Sigmoid colon (tissue), 7 donors: ENCODE data around the gene NEMP2. TPM values are rescaled to one million over a fixed set of nuclear protein-coding genes. Genes with fewer than 3 reads are reported as not detected.

Source experiments
- DNase-seq: peaks from one replicate; pipeline ENCODE4 v3.0.0-alpha.2; 2019
- H3K27ac ChIP-seq, 4 donors: fragments of 200-600 bp; sonication (generic); one replicate each; pipeline ENCODE4 v1.5.1; 2016 to 2019; ENCODE audit warnings: mild to moderate bottlenecking in 1 of 4
- H3K27me3 ChIP-seq, 3 donors: fragments of 200-600 bp; sonication (generic); one replicate each; pipeline ENCODE4 v1.5.1; 2019; ENCODE audit warnings: mild to moderate bottlenecking in 1 of 3
- H3K36me3 ChIP-seq, 4 donors: fragments of 200-600 bp; sonication (generic); one replicate each; pipeline ENCODE4 v1.5.1; 2016 to 2019
- H3K4me1 ChIP-seq, 4 donors: fragments of 200-600 bp; sonication (generic); one replicate each; pipeline ENCODE4 v1.5.1; 2017 to 2019
- H3K4me3 ChIP-seq, 4 donors: fragments of 200-600 bp; sonication (generic); one replicate each; pipeline ENCODE4 v1.5.1; 2017 to 2019; ENCODE audit warnings: mild to moderate bottlenecking in 2 of 4, moderate library complexity in 1 of 4
- H3K9me3 ChIP-seq, 4 donors: fragments of 200-600 bp in 3 of 4; sonication (generic) in 3 of 4; one replicate each; pipeline versions ENCODE4 v1.5.1 to v1.6.1; 2013 to 2019
- EP300 ChIP-seq, 4 donors: sonication (generic); formaldehyde crosslinking; IDR thresholded peaks; one replicate each; pipeline ENCODE4 v1.6.1; 2017; ENCODE audit warnings: antibody characterized with exemption in 4 of 4
- POLR2A ChIP-seq, 2 donors: fragments of 450-650 bp; IDR thresholded peaks; one replicate each; pipeline ENCODE4 v1.6.1; 2016; ENCODE audit warnings: antibody characterized with exemption in 2 of 2, mild to moderate bottlenecking in 2 of 2, moderate library complexity in 2 of 2
- POLR2AphosphoS5 ChIP-seq, 4 donors: sonication (generic); formaldehyde crosslinking; IDR thresholded peaks; one replicate each; pipeline ENCODE4 v1.6.1; 2017; ENCODE audit warnings: antibody characterized with exemption in 4 of 4
- WGBS, 2 donors: extraction: QIAGEN DNeasy Blood & Tissue Kit; methylation state at CpG; one replicate each; pipeline ENCODE4 v1.1.7; 2013; 5-methylcytosine and 5-hydroxymethylcytosine counted together
- intact Hi-C: fragments of 100-400 bp; cut with DNase I; formaldehyde crosslinking; loops from one replicate; pipeline ENCODE4 v1.15.1; 2023
- polyA plus RNA-seq, 3 donors: library from polyadenylated mRNA; stranded (reverse); fragments of 200-250 nt; gene quantifications; one replicate each; pipeline ENCODE4 v1.2.3, GENCODE V29; 2013
- total RNA-seq, 4 donors: library from RNA; depleted of rRNA; stranded (reverse); fragments of >200 nt; gene quantifications; one replicate each; pipeline ENCODE4 v1.1.0, GENCODE V29; 2016
- TF ChIP-seq, protein P1 (sequence below), 4 experiments: fragments of 450-650 bp in 3 of 4; fragments of 200-600 bp in 1 of 4; IDR thresholded peaks; one replicate each; pipeline ENCODE4 v1.5.1; 2016 to 2019; ENCODE audit warnings: antibody characterized with exemption in 4 of 4, mild to moderate bottlenecking in 3 of 4, moderate library complexity in 2 of 4
- donor health status: healthy with polysubstance abuse.
- donor health status: Bipolar disorder and iron deficiency.
- donor health status: healthy.

Gene NEMP2
- total and polyA plus RNA-seq, 7 donors, result 0.23 to 6.8 (median 3.1) TPM

DNA sequence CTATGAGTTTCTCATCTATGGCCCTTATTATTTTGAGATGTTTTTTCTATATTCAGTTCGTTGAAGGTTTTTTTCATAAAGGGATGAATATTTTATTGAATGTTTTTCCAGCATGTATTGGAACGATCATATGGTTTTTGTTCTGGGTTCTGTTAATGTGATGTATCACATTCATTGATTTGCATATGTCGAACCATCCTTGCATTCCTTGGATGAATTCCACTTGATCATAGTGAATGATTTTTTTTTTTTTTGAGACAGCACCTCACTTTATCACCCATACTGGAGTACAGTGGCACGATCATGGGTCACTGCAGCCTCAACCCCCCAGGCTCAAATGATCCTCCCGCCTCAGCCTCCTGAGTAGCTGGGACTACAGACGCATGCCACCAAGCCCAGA lies 5.5 kb upstream of the NEMP2 start:
- no peaks in the 10 kb centered on the region for H3K27me3 ChIP-seq
- DNase-seq, result no peak
- no peak overlapping the region for H3K27ac ChIP-seq
- peaks cover 2 to 21% (median 7%) of the 10 kb centered on the region in 4 donors for H3K9me3 ChIP-seq
- TF ChIP-seq POLR2A (IDR thresholded peaks at IDR 0.05), result no peak
- TF ChIP-seq POLR2AphosphoS5 (IDR thresholded peaks at IDR 0.05), result no peak
- no peak for TF ChIP-seq EP300 (IDR thresholded peaks at IDR 0.05)
- TF ChIP-seq, protein P1, sequence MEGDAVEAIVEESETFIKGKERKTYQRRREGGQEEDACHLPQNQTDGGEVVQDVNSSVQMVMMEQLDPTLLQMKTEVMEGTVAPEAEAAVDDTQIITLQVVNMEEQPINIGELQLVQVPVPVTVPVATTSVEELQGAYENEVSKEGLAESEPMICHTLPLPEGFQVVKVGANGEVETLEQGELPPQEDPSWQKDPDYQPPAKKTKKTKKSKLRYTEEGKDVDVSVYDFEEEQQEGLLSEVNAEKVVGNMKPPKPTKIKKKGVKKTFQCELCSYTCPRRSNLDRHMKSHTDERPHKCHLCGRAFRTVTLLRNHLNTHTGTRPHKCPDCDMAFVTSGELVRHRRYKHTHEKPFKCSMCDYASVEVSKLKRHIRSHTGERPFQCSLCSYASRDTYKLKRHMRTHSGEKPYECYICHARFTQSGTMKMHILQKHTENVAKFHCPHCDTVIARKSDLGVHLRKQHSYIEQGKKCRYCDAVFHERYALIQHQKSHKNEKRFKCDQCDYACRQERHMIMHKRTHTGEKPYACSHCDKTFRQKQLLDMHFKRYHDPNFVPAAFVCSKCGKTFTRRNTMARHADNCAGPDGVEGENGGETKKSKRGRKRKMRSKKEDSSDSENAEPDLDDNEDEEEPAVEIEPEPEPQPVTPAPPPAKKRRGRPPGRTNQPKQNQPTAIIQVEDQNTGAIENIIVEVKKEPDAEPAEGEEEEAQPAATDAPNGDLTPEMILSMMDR (IDR thresholded peaks at IDR 0.05), result no peak
- peaks cover 0 to 11% (median 5%) of the 10 kb centered on the region in 4 donors for H3K4me1 ChIP-seq
- WGBS, 2 donors, result 96 to 98% methylated on average over 6 of the region's 6 CpGs
- no peaks in the 10 kb centered on the region for H3K36me3 ChIP-seq
- H3K4me3 ChIP-seq, result no peak overlapping the region
- intact Hi-C loops, result no loop called here

DNA sequence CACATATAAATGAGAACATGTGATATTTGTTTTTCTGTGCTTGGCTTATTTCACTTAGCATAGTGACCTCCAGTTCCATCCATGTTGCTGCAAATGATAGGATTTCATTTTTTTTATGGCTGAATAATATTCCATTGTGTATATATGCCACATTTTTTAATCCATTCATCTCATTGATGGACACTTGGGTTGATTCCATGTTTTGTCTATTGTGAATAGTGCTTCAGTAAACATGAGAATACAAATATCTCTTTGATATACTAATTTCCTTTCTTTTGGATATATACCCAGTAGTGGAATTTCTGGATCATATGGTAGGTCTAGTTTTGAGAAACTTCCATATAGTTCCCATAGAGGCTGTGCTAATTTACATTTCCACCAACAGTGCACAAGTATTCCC lies 3.7 kb upstream of the NEMP2 start:
- Histone ChIP-seq H3K36me3 (no peaks in the 10 kb centered on the region), H3K27ac (no peak overlapping the region), H3K27me3 (no peaks in the 10 kb centered on the region), H3K4me1 (peaks cover 0 to 17% (median 9%) of the 10 kb centered on the region in 4 donors), H3K9me3 (peaks cover 2 to 21% (median 7%) of the 10 kb centered on the region in 4 donors), H3K4me3 (no peak overlapping the region)
- no peak for DNase-seq
- intact Hi-C loops, result loop anchor here (10.0 kb wide), 1 partner anchor 217 kb away; no protein-coding TSS in a partner anchor
- TF ChIP-seq POLR2AphosphoS5 (IDR thresholded peaks at IDR 0.05), result no peak

DNA sequence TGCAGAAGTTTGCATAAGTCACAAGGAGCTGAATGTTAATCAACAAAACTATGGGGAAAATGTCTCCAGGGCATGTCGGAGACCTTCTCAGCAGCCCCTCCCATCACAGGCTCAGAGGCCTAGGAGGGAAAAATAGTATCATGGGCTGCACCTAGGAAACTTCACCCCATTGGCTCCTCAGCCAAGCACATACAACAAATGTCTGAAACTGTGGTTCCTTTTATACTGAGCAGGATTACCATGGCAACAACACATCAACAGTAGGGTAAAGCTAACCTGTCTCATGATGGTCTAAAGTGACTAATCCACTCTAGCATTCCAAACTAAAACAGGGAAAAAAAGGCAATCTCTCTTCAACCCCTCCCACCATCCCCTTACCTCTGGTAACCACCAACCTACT lies 3.2 kb upstream of the NEMP2 start:
- H3K4me1 ChIP-seq, result peaks cover 0 to 21% (median 9%) of the 10 kb centered on the region in 4 donors
- no peak overlapping the region for H3K4me3 ChIP-seq
- H3K9me3 ChIP-seq, result peaks cover 2 to 21% (median 7%) of the 10 kb centered on the region in 4 donors
- 87 to 92% methylated on average over 1 of the region's 1 CpG for WGBS, 2 donors
- TF ChIP-seq POLR2AphosphoS5 (IDR thresholded peaks at IDR 0.05) (no peak), POLR2A (IDR thresholded peaks at IDR 0.05) (no peak), EP300 (IDR thresholded peaks at IDR 0.05) (no peak)
- TF ChIP-seq, protein P1 (IDR thresholded peaks at IDR 0.05), result no peak
- intact Hi-C loops, result loop anchor here (10.0 kb wide), 1 partner anchor 217 kb away; no protein-coding TSS in a partner anchor
- no peak for DNase-seq
- H3K36me3 ChIP-seq, result no peaks in the 10 kb centered on the region
- no peaks in the 10 kb centered on the region for H3K27me3 ChIP-seq
- H3K27ac ChIP-seq, result no peak overlapping the region

DNA sequence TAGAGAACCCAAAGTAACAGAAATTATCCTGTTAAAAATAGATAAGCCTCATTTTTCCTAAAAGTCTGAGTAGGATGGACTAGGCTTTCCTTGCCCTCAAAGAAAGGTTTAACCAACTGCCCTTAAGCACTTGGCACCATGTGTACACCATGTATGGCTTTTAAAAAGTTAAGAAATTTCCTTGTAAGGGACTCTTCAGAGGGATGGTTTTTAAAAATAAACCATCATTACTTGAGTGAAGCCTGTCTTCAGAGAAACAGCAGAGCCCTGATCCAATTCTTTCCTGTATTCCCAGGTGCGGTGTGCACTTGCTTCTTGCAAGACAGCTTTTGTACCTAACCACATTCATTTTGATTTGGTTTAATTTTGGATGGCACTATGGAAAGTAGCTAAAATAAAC lies 1.1 kb upstream of the NEMP2 start:
- no peak for DNase-seq
- intact Hi-C loops, result loop anchor here (2.0 to 10.0 kb wide), 2 partner anchors 113 to 219 kb away; partner anchors contain the start of gene NAB1
- H3K9me3 ChIP-seq, result peaks cover 2 to 15% (median 7%) of the 10 kb centered on the region in 4 donors
- TF ChIP-seq POLR2A (IDR thresholded peaks at IDR 0.05), result no peak
- no peak for TF ChIP-seq EP300 (IDR thresholded peaks at IDR 0.05)
- TF ChIP-seq, protein P1 (IDR thresholded peaks at IDR 0.05), result no peak
- TF ChIP-seq POLR2AphosphoS5 (IDR thresholded peaks at IDR 0.05), result no peak
- WGBS, 2 donors, result 19 to 50% methylated on average over 1 of the region's 1 CpG
- no peaks in the 10 kb centered on the region for H3K36me3 ChIP-seq
- peak overlapping the region; percentile 94 to 97 (median 96) for H3K27ac ChIP-seq
- peak overlapping the region in 3 of 4 donors; percentile 75 to 81 (median 77) for H3K4me3 ChIP-seq
- H3K4me1 ChIP-seq, result peaks cover 0 to 23% (median 9%) of the 10 kb centered on the region in 4 donors
- H3K27me3 ChIP-seq, result no peaks in the 10 kb centered on the region

DNA sequence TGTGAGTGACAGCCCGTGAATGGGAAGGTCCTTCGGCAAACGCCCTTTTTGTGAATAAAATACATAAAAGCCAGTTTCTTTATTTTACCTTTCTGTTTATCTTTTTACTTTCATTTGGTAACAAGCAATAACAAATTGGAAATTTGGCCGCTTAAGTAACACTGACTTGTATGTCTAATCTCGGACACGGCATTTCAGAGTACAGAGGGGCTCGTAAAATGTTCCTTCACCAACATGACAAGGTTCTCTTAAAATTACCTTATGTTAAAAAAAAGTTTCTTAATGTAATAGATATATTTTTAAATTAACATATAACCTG lies 558 bp upstream of the NEMP2 start:
- Histone ChIP-seq H3K36me3 (no peaks in the 10 kb centered on the region), H3K4me3 (peak overlapping the region; percentile 69 to 81 (median 76)), H3K27me3 (no peaks in the 10 kb centered on the region), H3K27ac (peak overlapping the region; percentile 94 to 97 (median 96)), H3K9me3 (peaks cover 0 to 10% (median 2%) of the 10 kb centered on the region in 4 donors), H3K4me1 (peaks cover 0 to 23% (median 9%) of the 10 kb centered on the region in 4 donors)
- TF ChIP-seq POLR2AphosphoS5 (IDR thresholded peaks at IDR 0.05) (no peak), POLR2A (IDR thresholded peaks at IDR 0.05) (no peak), EP300 (IDR thresholded peaks at IDR 0.05) (no peak)
- TF ChIP-seq, protein P1 (IDR thresholded peaks at IDR 0.05), result no peak
- WGBS, 2 donors, result 1 to 3% methylated on average over 7 of the region's 7 CpGs
- intact Hi-C loops, result loop anchor here (2.0 to 10.0 kb wide), 2 partner anchors 114 to 220 kb away; partner anchors contain the start of gene NAB1
- no peak for DNase-seq
